Transverse colon (tissue), 4 donors: Measurements from ENCODE around the gene CASP2. TPM values are rescaled to one million over a fixed set of nuclear protein-coding genes. Genes with fewer than 3 reads are reported as not detected.

Experiments
- DNase-seq: peaks from one replicate; pipeline ENCODE4 v3.0.0-alpha.2; 2019
- H3K27ac ChIP-seq, 4 donors: fragments of 200-600 bp; sonication (generic); 2 replicates each; pipeline ENCODE4 v1.5.1; 2016 to 2018; ENCODE audit warnings: inconsistent platforms in 4 of 4
- H3K27me3 ChIP-seq: fragments of 200-600 bp; sonication (generic); 2 replicates; pipeline ENCODE4 v1.5.1; 2017; ENCODE audit warnings: inconsistent platforms
- H3K36me3 ChIP-seq, 4 donors: fragments of 200-600 bp; sonication (generic); 2 replicates each; pipeline ENCODE4 v1.5.1; 2017 to 2019; ENCODE audit warnings: inconsistent platforms in 4 of 4
- H3K4me1 ChIP-seq, 4 donors: fragments of 200-600 bp; sonication (generic); 2 replicates each; pipeline ENCODE4 v1.5.1; 2017 to 2020; ENCODE audit warnings: inconsistent platforms in 4 of 4
- H3K4me3 ChIP-seq, 4 donors: fragments of 200-600 bp; sonication (generic); 1 replicate in 1 of 4; 2 replicates in 3 of 4; pipeline versions ENCODE4 v1.5.1 to v1.6.1; 2017 to 2019; ENCODE audit warnings: inconsistent platforms in 4 of 4
- H3K9me3 ChIP-seq, 2 donors: fragments of 200-600 bp; sonication (generic); 2 replicates each; pipeline ENCODE4 v1.5.1; 2017 to 2019; ENCODE audit warnings: inconsistent platforms in 2 of 2
- CTCF ChIP-seq, 5 experiments: fragments of 200-600 bp in 3 of 5; fragments of 450-650 bp in 2 of 5; sonication (generic) in 3 of 5; IDR thresholded peaks; 1 replicate in 2 of 5; 2 replicates in 3 of 5; pipeline ENCODE4 v1.5.1; 2016 to 2017; ENCODE audit warnings: antibody characterized with exemption in 5 of 5, inconsistent platforms in 3 of 5, mild to moderate bottlenecking in 2 of 5, moderate library complexity in 1 of 5
- EP300 ChIP-seq: sonication (generic); formaldehyde crosslinking; IDR thresholded peaks from one replicate; pipeline ENCODE4 v1.6.1; 2017; ENCODE audit warnings: antibody characterized with exemption, low read depth
- POLR2A ChIP-seq: fragments of 450-650 bp; IDR thresholded peaks from one replicate; pipeline ENCODE4 v1.6.1; 2016; ENCODE audit warnings: antibody characterized with exemption, mild to moderate bottlenecking, moderate library complexity
- POLR2AphosphoS5 ChIP-seq, 3 donors: sonication (generic); formaldehyde crosslinking; IDR thresholded peaks; one replicate each; pipeline ENCODE4 v1.6.1; 2016; ENCODE audit warnings: antibody characterized with exemption in 3 of 3
- WGBS, 2 donors: methylation state at CpG; one replicate each; pipeline ENCODE4 v1.1.5; 2018; ENCODE audit warnings: low coverage in 1 of 2; 5-methylcytosine and 5-hydroxymethylcytosine counted together
- in situ Hi-C, 4 donors: fragments of 200-750 bp; cut with MboI; loops; one replicate each; pipeline versions ENCODE4 v1.15.0 to v1.15.1; 2017; ENCODE audit warnings: low sequenced_read_pairs in 3 of 4, low pct_ligation_motif_present in 1 of 4, low pct_unique_long_range_greater_than_20kb in 1 of 4
- intact Hi-C: fragments of 100-400 bp; cut with DNase I; formaldehyde crosslinking; loops from one replicate; pipeline ENCODE4 v1.15.1; 2023; ENCODE audit warnings: low total_unique reads
- total RNA-seq, 4 donors: library from RNA; depleted of rRNA; stranded (reverse); fragments of >200 nt; gene quantifications; one replicate each; pipeline ENCODE4 v1.1.0, GENCODE V29; 2016

CASP2 gene
- total RNA-seq, 4 donors from 2014 or later = 13.5 to 38.9 (median 17.6) TPM

GRCh38 chr7:143354376-143354775, 66.2 kb downstream of the CASP2 start:
- Histone ChIP-seq H3K36me3 (no peaks in the 10 kb centered on the region), H3K9me3 (no peaks in the 10 kb centered on the region), H3K4me1 (no peaks in the 10 kb centered on the region), H3K27ac (no peak overlapping the region), H3K27me3 (no peaks in the 10 kb centered on the region), H3K4me3 (no peak overlapping the region)
- 81 to 88% methylated on average over 5 to 8 of the region's 8 CpGs for WGBS, 2 donors
- TF ChIP-seq EP300 (no peak), CTCF (IDR thresholded peaks at IDR 0.05) (no peak), POLR2AphosphoS5 (IDR thresholded peaks at IDR 0.05) (no peak), POLR2A (no peak)
- in situ Hi-C loops = no loop called here
- DNase-seq = no peak
- intact Hi-C loops = no loop called here

GRCh38 chr7:143354965-143355364, 66.8 kb downstream of the CASP2 start:
- intact Hi-C loops = no loop called here
- no peak overlapping the region for H3K4me3 ChIP-seq

GRCh38 chr7:143355450-143356385, 67.6 kb downstream of the CASP2 start:
- no peaks in the 10 kb centered on the region for H3K4me1 ChIP-seq
- H3K4me3 ChIP-seq = no peak overlapping the region
- DNase-seq = no peak
- peaks cover 5% of the 10 kb centered on the region for H3K27me3 ChIP-seq
- in situ Hi-C loops = no loop called here
- H3K27ac ChIP-seq = no peak overlapping the region
- intact Hi-C loops = no loop called here
- H3K36me3 ChIP-seq = no peaks in the 10 kb centered on the region
- 74 to 89% methylated on average over 6 to 16 of the region's 16 CpGs for WGBS, 2 donors
- TF ChIP-seq EP300 (no peak), CTCF (IDR thresholded peaks at IDR 0.05) (no peak), POLR2A (no peak), POLR2AphosphoS5 (IDR thresholded peaks at IDR 0.05) (no peak)
- no peaks in the 10 kb centered on the region for H3K9me3 ChIP-seq

More at GRCh38 chr7:143354965-143355364, 66.8 kb downstream of the CASP2 start:
- no peaks in the 10 kb centered on the region for H3K4me1 ChIP-seq
- 78% methylated on average over 8 of the region's 8 CpGs; no CpG with 5 or more reads in 1 of the 2 donors for WGBS, 2 donors
- TF ChIP-seq POLR2AphosphoS5 (IDR thresholded peaks at IDR 0.05) (no peak), POLR2A (no peak), CTCF (IDR thresholded peaks at IDR 0.05) (no peak)
- no peaks in the 10 kb centered on the region for H3K36me3 ChIP-seq
- no peak for DNase-seq
- H3K27me3 ChIP-seq = no peaks in the 10 kb centered on the region
- H3K27ac ChIP-seq = no peak overlapping the region
- H3K9me3 ChIP-seq = no peaks in the 10 kb centered on the region
- in situ Hi-C loops = no loop called here

- WGBS, 2 donors = 94% methylated on average over 13 of the region's 13 CpGs; no CpG with 5 or more reads in 1 of the 2 donors
- DNase-seq = no peak
- no peak overlapping the region for H3K27ac ChIP-seq
- intact Hi-C loops = loop anchor here (1.0 kb wide), 1 partner anchor 39 kb away; no protein-coding TSS in a partner anchor
- H3K27me3 ChIP-seq = peaks cover 13% of the 10 kb centered on the region
- no peaks in the 10 kb centered on the region for H3K36me3 ChIP-seq
- no peaks in the 10 kb centered on the region for H3K9me3 ChIP-seq
- peaks cover 0 to 5% (median 4%) of the 10 kb centered on the region in 4 donors for H3K4me1 ChIP-seq
- in situ Hi-C loops = no loop called here
- TF ChIP-seq EP300 (no peak), CTCF (IDR thresholded peaks at IDR 0.05) (no peak), POLR2A (no peak), POLR2AphosphoS5 (IDR thresholded peaks at IDR 0.05) (no peak)
- H3K4me3 ChIP-seq = no peak overlapping the region
Measured at GRCh38 chr7:143356414-143357050, 68.4 kb downstream of the CASP2 start.
